Stimulated activated CD8-positive, alpha-beta memory T cell treated with anti-CD3 and anti-CD28 coated beads, Interleukin-7, amount 100 ng/mL, for 48 hours (primary cell): ENCODE data around the gene PAFAH2.

Experiments used
- DNase-seq, 2 donors: peaks; one replicate each; pipeline ENCODE4 v3.0.0-alpha.2; 2020; ENCODE audit warnings: low read depth in 1 of 2; ENCODE audit errors: extremely low read depth in 1 of 2

Gene PAFAH2

DNA sequence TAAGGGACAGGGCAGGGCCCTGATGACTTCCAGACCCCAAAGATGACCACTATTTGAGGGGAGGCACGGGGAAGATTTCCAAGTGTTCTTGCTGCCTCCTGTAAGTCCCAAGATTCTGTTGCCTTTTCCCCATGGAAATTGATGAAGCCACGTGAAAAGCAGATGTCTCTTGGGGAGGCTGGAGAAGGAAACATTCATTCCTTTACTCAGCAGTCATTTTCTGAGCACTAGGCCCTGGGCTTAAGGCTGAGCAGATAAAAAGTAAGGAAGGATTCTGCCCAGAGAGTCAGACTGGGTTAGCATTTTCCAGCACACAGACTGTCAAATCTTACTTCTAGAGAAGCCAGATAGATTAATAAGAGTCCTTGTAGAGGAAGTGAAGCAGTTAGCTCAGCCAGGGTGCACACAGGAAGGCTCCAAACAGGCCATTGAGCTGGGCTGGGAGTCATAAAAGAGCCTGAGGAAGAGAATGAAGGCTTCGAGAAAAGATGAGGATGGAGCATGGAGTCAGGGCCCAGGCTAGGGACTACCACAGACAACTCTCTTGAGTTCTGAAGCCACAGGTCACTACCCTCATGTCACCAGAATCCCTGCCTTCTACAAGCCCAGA is 33.9 kb upstream of the PAFAH2 start:
- DNase-seq: no peak

DNA sequence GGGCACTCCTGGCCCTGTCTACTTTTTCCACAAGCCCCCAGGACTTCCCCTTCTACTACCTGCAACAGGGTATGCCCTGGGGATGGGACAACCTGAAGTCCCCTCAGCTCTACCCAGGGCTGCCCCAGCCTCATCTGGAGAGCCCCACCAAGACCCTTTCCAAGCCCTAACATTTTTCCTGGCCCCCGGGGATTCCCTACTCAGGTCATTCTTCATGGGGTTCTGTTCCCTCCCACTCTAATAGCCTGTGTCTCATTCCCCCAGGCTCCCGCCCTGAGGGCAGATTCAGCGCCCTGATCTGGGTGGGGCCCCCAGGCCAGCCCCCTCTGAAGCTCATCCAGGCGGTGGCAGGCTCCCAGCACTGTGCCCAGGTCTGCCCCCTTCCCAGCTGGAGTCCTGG is 33.3 kb upstream of the PAFAH2 start:
- no peak for DNase-seq

DNA sequence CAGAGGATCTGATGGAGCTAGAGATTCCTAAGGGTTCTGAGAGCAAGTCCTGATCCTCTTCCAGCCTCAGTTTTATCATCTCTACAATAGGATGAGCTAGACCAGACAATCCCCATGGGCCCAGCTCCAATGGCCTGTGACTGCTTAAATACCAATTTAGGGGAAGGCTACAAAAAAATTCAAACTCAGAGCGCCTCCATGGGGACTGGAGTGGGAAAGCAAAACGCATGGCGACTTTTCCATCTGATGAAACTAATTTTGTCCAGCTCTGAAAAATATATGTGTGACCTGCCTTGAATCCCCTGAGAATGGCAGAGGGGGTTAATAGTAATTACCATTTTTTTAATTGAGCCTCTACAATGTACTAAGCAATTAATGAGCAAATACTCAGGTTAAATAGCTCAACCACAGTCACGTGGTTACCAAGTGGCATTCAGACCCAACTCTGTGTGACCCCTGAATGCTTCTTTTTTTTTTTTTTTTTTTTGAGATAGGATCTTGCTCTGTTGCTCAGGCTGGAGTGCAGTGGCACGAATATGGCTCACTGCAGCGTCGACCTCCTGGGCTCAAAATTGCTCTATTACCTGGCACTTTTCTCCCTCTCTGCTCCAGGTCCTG is 32.1 kb upstream of the PAFAH2 start:
- DNase-seq: no peak

DNA sequence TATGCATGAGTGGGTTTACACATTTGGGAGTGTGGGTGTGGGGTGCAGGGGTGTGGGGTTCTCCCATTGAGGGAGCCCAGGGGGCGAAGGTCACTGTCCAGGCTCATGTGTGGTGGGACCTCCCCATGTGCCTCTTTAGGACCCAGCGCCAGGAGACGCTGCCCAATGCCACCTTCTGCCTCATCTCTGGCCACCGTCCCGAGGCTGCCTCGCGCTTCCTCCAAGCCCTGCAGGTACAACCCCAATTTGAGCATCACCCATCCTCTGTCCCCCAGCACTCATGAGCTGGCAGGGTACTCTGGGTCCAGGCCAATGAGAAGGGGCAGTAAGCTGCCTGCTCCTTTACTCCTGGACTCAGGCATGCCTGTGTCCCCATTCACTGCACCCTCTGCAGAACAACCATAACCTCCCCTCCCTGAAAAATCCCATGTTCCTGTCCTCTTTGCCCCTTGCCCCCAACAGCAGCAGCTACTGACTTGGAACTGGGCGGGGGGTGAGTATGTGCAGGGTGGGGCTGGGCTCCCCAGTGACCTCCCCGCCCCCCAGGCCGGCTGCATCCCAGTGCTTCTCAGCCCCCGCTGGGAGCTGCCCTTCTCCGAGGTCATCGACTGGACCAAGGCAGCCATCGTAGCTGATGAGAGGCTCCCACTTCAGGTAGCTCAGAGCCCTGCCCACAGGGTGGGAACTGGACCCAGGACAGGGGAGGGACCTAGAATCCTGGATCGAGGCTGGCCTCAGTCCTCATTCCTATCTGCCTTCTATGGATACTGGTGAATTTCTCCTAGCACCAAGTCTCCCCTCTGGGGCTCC is 31.4 kb upstream of the PAFAH2 start:
- no peak for DNase-seq

DNA sequence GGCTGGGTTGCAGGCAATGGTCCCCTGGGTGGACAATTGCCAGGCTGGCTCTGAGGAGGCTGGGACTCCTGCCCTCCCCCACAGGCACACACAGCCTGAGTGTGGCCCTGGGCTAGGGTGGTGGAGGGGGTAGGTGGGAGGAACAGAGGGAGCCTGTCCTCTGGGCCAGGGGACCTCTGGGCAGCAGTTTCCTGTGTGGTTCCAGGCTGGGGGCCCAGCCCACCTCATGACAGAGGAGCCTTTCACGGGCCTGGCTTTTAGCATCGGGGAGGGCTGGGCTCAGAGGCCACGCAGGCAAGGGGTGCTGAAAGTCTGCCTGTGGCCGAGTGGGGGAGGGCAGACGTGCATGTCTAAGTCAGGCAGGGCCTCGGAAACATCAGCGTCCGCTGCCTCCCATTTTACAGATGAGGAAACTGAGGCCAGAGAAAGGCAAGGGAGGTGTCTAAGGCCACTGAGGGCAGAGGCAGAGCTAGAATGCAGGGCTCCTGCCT is 30.7 kb upstream of the PAFAH2 start:
- no peak for DNase-seq

DNA sequence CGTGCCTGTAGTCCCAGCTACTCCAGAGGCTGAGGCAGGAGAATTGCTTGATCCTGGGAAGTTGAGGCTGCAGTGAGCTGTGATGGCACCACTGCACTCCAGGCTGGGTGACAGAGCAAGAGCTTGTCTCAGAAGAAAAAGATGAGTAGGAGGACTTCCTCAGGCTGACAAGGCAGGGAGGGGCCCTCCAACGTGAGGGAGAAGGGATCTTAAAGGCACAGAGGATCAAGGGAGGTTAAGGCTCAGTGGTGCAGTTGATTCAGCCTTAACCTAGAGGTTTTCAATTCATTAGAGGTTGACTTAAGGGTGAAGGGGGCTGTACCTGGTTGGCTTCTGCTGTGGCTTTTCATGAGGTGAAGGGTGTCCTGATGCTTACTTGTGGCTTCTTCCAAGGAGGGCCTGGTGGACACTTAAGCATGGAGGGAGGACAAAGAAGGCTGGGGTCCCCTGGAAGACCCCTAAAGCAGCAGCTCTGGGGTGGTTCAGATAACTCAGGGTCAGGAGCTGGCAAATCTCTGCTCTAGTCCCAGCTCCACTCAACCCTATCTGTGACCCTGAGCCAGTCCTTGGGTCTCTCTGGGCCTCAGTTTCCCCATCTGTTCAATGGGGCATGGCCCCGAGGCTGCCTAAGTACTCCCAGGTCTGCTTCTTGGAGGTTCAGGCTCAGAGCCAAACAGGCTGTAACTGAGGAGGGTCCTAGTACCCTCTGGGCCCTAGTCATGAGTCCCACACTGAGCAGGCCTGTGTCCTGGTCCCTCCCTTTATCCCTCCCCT is 30.0 kb upstream of the PAFAH2 start:
- DNase-seq: no peak

DNA sequence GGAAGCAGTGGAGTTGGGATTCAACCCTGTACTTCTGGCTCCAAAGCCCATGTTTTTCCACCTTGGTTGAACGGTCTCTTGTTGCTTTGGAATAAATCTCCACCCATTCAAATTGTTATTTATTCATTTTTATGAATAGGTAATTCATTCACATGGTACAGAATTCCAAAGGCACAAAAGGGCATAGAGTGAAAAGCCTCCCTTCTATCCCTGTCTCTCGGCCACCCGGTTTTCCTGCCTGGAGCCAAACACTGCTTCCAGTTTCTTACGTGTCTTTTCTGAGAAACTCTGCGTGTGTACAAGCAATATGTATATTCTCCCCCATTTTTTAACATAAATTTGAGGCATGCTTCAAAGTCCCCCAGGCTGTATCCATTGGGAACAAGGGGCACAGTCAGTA is 27.7 kb upstream of the PAFAH2 start:
- DNase-seq: no peak

DNA sequence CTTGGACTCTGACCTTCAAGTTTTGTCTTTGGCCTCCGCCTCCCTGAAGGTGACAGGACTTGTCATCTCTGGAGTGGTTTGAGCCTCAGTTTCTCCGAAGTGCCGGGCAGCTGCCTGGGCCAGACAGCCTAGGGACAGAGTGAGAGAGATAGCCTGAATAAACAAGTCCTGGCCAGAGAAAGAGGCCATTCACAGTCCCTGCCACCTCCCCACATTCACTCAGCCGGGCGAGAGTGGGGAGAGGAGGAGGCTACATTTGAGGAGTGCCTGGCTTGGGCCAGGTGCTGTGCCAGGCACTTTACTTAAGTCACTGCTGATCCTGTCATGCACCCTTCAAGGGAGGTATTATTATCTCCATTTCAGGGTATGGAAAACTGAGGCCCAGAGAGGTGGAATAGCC is 27.2 kb upstream of the PAFAH2 start:
- no peak for DNase-seq

DNA sequence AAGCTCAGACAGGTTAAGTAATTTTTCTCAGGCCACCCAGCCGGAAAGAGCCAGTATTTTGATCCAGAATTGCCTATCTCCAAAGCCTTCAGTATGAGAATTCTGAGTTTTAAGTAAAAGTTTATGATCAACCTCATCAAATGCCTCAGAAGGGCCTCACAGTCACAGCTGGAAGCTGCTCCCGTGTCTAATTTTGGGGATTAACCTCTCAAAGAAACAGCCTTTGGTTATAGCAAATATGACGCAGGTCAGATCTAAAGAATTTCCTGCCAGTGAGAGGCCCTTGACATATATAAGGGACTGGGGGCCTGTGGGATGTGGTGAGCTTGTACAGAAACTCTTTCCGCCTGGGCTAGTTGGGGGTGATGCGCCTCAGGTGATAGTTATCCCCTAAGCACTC is 26.0 kb upstream of the PAFAH2 start:
- DNase-seq: no peak

DNA sequence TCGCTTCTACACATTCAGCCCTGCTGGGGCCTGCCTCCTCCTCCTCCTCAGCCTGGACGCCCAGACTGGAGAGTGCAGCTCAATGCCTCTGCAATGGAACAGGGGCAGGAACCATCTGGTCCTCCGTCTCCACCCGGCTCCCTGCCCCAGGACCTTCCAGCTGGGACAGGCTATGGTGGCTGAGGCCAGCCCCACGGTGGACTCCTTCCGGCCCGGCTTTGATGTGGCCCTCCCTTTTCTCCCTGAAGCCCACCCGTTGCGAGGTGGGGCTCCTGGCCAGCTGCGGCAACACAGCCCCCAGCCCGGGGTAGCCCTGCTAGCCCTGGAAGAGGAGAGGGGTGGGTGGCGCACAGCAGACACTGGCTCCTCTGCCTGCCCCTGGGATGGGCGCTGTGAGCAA is 25.1 kb upstream of the PAFAH2 start:
- DNase-seq: no peak

DNA sequence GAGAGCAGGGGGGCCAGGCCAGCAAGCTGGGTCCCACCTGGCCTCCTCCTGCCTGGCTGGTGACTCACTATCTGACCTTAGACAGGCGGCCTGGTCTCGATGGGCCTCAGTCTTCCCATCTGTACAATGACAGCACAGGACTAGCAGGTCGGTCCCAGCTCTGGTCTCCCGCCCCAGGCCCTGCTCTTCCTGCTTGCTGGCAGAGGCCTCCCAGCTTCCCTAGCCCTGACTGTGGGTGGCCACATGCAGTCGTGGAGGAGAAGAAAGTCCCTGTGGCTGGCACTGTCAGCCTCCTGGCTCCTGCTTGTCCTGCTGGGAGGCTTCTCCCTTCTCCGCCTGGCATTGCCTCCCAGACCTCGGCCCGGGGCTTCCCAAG is 24.5 kb upstream of the PAFAH2 start:
- DNase-seq: no peak

DNA sequence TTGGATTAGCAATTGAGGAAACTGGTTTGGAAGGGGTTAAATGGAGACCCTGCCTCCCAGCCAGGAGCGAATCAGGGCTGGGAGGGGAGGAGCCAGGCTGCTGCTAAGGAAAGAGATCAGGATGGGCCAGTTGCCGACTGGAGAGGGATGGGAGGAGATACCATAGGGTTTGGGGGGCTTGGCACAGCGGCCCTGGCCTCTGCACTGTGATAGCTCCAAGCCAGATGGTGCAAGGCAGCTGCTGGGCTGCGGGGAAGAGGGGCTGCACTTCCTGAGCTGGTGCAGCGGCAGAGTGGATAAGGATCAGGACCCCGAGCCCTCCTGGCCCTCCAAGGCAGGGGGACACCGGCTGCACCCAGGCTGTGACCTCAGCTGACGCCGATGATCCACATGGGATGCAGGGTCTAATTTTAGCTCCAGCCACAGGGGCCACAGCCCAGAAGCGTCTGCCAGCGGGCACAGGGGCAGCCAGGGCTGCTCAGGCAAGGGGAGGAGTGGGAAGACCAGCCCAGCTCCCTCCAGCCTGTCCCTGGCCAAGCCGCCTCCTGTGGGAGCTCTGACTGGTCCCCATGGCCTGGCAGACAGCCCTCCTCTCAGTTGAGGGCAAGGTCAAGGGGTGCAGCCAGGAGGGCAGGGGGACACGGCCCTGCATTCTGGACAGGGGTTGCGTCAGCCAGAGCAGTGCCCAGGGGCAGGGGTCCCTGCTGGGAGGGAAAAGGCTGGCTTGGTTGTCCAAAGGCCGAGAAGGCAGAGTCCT is 24.0 kb upstream of the PAFAH2 start, which contains the start of gene EXTL1:
Gene EXTL1 (plus strand): TSS at position 129 of the 757 bp plus-strand sequence. CDS start 872 bp downstream, outside the sequence.
- DNase-seq: no peak

DNA sequence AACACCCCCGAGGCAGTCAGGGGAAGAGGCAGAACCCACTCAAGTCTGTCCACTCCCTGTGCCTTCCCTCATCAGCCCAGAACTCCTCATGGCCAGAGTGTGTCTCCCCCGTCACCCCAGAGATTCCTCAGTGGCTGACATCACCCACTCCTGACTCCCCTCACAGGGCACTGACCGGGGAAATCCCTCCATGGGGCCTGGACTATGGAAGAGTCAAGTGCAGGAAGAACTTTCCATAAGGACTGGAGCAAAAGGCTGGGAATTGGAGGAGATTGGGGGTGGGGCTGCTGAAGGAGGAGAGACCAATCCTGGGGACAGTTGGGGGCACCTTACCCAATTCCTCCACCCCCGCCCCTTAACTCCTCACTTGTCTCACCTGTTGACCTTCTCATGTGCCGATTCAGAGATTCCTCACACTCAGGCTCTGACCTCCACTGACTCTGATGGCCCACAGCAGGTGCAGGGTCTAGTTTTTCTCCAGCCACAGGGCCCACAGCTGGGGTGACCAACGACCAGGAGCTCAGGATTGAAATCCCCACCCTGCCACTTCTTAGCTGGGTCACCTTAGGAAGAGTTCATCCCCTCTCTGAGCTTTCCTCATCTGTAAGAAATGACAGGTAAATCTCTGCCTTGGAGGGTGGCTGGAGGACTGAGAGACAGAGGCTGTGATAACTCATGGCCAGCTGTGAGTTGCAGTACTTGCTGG is 23.2 kb upstream of the PAFAH2 start:
- DNase-seq: no peak

DNA sequence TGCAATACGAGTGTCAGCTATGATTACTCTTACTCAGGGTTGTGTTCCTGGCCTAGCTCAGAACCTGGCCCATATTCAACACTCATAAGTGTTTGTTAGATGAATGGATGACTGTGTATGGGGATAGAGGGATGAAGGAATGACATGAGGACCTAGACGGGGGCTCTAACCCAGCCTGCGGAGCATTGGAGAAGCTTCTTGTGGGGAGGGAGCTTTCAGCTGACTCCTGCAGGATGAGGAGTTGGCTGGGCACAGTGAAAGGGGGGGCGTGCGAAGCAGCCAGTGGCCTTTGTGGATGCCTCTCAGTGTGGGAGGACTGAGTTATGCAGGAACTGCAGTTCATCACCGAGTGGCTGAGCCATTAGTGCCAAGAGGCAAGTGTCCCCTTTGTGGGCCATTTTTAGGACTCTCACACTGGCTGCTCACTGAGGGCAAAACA is 22.5 kb upstream of the PAFAH2 start:
- DNase-seq: no peak

DNA sequence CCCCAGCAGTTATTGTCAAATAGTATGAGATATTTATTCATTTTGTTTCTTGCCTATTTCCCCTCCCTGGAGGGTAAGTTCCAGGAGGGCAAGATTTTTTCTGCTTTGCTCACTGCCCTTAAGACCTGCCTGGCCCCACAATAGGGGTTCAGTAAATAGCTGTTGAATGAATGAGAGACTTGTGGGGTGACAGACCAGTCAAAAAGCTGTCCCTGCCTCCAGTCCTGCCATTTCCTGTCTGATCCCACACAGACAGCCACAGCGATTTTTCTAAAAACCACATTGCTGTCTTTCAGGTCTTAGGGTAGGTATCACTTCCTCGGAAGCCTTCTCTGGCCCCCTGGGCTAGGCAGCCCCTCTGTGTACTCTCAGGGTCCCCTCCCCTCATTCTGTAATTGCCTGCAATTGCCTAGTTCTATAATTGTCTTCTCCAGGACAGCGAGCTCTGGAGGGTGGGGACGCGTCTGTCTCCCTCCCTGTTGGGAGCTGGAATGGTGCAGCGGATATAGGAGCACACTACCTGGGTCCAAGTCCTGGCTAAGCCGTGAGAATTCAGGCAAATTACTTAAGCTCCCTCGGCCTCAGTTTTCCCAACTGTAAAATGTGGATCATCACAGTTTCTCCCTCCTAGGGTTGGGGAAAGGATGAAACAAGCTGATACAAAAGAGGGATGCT is 21.9 kb upstream of the PAFAH2 start:
- DNase-seq: no peak

DNA sequence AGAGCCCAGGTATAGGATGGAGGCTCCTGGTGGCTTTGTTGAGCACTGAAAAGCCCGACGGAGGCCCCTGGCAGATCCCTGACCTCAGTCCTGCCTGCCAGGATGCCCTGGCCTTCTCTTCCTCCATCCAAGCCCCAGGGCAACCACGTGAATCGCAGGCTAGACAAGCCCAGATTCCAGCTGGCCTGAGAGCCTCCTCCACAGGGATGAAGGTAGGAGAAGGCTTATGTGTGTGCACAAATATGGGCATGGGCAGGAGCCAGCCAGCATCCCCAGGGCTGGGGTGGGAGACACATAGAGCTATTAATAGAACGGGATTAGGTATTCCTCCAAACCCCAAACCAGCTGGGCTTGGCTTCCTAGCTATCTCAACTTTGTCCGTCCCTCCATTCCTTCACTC is 19.7 kb upstream of the PAFAH2 start:
- DNase-seq: no peak

DNA sequence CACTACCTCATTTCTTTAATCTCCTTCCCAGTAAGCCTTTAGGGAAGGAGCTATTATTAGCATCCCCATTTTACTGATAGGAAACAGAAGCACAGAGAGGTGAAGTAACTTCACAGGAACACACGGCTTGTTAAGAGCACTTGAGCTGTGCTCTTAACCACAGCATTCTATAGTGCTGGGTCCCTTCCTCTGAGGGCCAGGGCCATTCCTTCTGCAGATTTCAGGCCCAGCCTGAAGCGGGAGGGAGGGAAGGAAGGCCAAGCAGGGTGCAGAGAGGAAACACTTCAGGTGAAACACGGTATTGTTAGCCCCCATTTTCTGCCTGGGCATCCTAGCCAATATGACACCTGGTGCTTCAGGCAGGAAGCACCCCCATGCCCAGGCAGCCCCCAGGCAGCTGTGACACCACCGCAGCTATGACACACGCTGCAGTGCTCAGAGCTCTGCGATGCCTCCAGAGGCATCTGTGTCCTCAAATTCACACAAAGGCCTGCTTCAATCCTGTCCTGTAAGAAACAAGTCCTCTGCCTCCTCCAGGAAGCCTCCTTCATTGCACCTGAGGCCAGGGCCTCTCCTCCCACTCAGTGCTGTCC is 19.2 kb upstream of the PAFAH2 start:
- no peak for DNase-seq

DNA sequence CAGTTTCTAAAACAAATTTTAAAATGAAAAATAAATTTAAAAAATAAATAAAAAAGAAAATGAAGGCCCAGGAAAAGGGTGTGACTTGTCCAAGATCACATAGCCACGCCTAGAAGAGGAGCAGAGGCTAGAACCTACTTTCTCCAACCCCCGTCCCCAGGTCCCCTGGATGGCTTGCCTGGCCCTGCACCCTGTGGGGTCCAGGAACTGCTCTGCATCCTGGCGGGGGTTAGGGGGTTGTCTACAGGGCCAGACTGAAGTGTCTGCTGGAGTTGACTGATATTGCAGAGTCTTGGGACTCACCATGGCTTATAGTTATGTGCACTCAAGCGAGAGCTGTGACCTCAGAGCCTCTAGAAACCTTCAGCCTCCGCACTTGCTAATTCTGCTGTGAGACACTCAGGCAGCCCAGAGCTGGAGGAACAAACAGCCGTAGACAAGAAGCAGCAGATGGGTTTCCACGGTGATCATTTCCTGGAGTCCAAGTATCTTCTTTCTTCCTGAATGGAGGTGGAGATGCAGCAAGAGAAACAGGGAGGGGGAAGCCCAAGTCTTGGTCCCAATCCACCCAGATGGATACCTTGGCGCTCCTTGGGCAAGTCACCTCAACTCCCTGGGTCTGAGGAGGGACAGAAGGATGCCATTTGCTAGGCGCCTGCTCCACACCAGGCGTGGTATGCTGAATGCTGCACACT is 18.5 kb upstream of the PAFAH2 start:
- no peak for DNase-seq
